HG03354 (cell line): ENCODE measurements around the gene PCK1.

Source experiments
- ATAC-seq: cut with Tn5 transposase; IDR thresholded peaks from one replicate; pipeline ENCODE4 v1.9.1; 2021; ENCODE audit warnings: mild to moderate bottlenecking; ENCODE audit not compliant: unreplicated experiment, poor library complexity, severe bottlenecking

Gene PCK1

GRCh38 chr20:57615445-57615811, 54.5 kb downstream of the PCK1 start:
- ATAC-seq: no peak

GRCh38 chr20:57616143-57616951, 55.4 kb downstream of the PCK1 start:
- no peak for ATAC-seq

GRCh38 chr20:57617079-57617795, 56.3 kb downstream of the PCK1 start:
- ATAC-seq: no peak
